PC-3 (cell line): ENCODE data around the gene MACROD2.

Experiments used
- EZH2 ChIP-seq: fragments of 300-600 bp; sonication (generic); IDR thresholded peaks from one replicate; pipeline ENCODE4 v1.6.1; 2017; ENCODE audit warnings: antibody characterized with exemption, mild to moderate bottlenecking, low read length; ENCODE audit not compliant: unreplicated experiment
- EZH2phosphoT487 ChIP-seq: fragments of 300-600 bp; sonication (generic); IDR thresholded peaks from 2 replicates; pipeline ENCODE4 v1.6.1; 2018; ENCODE audit warnings: mild to moderate bottlenecking, antibody characterized with exemption, low read length, borderline replicate concordance
- TF ChIP-seq, protein P1 (sequence below): fragments of 300-600 bp; sonication (generic); conservative IDR thresholded peaks from 2 replicates; pipeline ENCODE4 v1.5.1; 2017; ENCODE audit warnings: antibody characterized with exemption, low read depth, mild to moderate bottlenecking, low read length

DNA sequence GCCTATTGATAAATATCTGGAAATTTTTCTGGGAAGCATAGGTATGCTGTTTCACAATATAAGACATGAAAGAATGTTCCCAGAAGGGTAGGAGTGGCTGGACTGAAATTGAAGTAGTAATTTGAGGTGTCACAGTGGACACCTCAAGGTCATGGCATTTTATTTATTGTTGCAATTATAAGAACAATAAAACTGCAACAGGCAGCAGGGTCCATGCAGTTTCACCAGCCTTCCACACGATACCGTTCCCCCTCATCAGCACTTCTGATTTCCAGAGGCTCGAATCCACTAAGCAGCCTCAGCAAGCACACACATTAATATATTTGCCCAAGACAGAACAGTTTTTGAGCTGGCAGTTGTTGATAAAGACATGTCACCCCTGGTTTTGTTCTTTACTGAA lies 1540.5 kb downstream of the MACROD2 start:
- TF ChIP-seq, protein P1, sequence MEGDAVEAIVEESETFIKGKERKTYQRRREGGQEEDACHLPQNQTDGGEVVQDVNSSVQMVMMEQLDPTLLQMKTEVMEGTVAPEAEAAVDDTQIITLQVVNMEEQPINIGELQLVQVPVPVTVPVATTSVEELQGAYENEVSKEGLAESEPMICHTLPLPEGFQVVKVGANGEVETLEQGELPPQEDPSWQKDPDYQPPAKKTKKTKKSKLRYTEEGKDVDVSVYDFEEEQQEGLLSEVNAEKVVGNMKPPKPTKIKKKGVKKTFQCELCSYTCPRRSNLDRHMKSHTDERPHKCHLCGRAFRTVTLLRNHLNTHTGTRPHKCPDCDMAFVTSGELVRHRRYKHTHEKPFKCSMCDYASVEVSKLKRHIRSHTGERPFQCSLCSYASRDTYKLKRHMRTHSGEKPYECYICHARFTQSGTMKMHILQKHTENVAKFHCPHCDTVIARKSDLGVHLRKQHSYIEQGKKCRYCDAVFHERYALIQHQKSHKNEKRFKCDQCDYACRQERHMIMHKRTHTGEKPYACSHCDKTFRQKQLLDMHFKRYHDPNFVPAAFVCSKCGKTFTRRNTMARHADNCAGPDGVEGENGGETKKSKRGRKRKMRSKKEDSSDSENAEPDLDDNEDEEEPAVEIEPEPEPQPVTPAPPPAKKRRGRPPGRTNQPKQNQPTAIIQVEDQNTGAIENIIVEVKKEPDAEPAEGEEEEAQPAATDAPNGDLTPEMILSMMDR: no peak
- TF ChIP-seq EZH2: no peak
- TF ChIP-seq EZH2phosphoT487: no peak
